Neural progenitor cell (in vitro differentiated cells): ENCODE results near the gene CEP68.

Source experiments
- CTCF ChIP-seq: fragments of 200-600 bp; sonication (generic); IDR thresholded peaks from 2 replicates; pipeline ENCODE4 v1.5.1; 2017; ENCODE audit warnings: antibody characterized with exemption, mild to moderate bottlenecking
- EZH2phosphoT487 ChIP-seq: fragments of 200-600 bp; sonication (generic); IDR thresholded peaks from 2 replicates; pipeline ENCODE4 v1.6.1; 2017; ENCODE audit warnings: antibody characterized with exemption

- no peak for TF ChIP-seq CTCF
- no peak for TF ChIP-seq EZH2phosphoT487
Measured at GRCh38 chr2:65067806-65068553, 11.8 kb downstream of the CEP68 start.
